Astrocyte of the spinal cord (primary cell): ENCODE data around the gene TMEM132D.

Experiments
- DNase-seq: peaks from one replicate; pipeline ENCODE4 v3.0.0; 2011; ENCODE audit warnings: low read depth, low spot score
- H3K4me3 ChIP-seq: 2 replicates; pipeline ENCODE4 v1.5.1; 2011; ENCODE audit warnings: low read depth, mild to moderate bottlenecking, low read length, moderate library complexity
- CTCF ChIP-seq: IDR thresholded peaks from 2 replicates; pipeline ENCODE4 v1.5.1; 2012; ENCODE audit warnings: low read depth, mild to moderate bottlenecking, low read length, inconsistent platforms
- in situ Hi-C: cut with HindIII; loops from 2 replicates; pipeline ENCODE4 v1.10.0; 2017; ENCODE audit warnings: low sequenced_read_pairs

Gene TMEM132D

GRCh38 chr12:129211862-129212630 is 691.8 kb downstream of the TMEM132D start:
- in situ Hi-C loops = no loop called here
- TF ChIP-seq CTCF = no peak
- DNase-seq = peak; percentile 8
- no peak overlapping the region for H3K4me3 ChIP-seq

GRCh38 chr12:129208566-129208965 is 695.3 kb downstream of the TMEM132D start:
- no peak overlapping the region for H3K4me3 ChIP-seq
- no peak for DNase-seq
- no peak for TF ChIP-seq CTCF
- in situ Hi-C loops = no loop called here

- no peak for TF ChIP-seq CTCF
- H3K4me3 ChIP-seq = no peak overlapping the region
- no peak for DNase-seq
- in situ Hi-C loops = no loop called here
These were observed 696.7 kb downstream of the TMEM132D start for GRCh38 chr12:129207084-129207483.

GRCh38 chr12:129203456-129203855 is 700.4 kb downstream of the TMEM132D start:
- TF ChIP-seq CTCF = no peak
- no peak overlapping the region for H3K4me3 ChIP-seq
- in situ Hi-C loops = no loop called here
- no peak for DNase-seq

GRCh38 chr12:129202109-129202814 is 701.6 kb downstream of the TMEM132D start:
- no peak for DNase-seq
- no peak overlapping the region for H3K4me3 ChIP-seq
- no peak for TF ChIP-seq CTCF
- in situ Hi-C loops = no loop called here

GRCh38 chr12:129201029-129201428 is 702.8 kb downstream of the TMEM132D start:
- in situ Hi-C loops = no loop called here
- no peak overlapping the region for H3K4me3 ChIP-seq
- TF ChIP-seq CTCF = no peak
- no peak for DNase-seq
